ENCODE data around the gene IL13.
"Not testable (repeated sequence)": the region's sequence is repeated elsewhere in the genome, so short reads cannot be mapped to it uniquely, and the experiment has no call there.

The IL13 gene

GRCh38 chr5:132657676-132658380 is at the start of gene IL13:
IL13 (plus strand) TSS chr5:132658173; CDS start chr5:132658187, 14 bp downstream.
- no peak for DNase-seq

GRCh38 chr5:132611965-132612364 is 46.0 kb upstream of the IL13 start:
- DNase-seq, result no peak

GRCh38 chr5:132612846-132613245 is 45.1 kb upstream of the IL13 start:
- DNase-seq, result no peak

DNA sequence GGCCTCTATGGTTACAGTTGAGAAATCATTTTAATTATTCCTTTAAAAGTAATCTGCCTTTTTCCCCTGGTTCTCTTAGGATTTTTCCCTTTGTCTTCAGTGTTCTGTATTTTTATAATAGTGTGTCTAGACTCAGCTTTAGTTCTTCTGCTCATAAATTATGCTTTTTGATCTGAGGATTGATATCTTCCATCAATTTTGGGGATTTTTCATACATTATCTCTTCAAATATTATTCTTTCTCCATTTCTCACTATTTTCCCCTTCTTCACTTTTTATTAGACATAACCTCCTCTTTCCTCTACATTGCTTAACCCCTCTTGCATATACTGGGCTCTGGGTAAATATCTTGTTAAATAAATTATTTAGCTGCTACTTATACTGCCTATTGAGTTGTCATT is 36.3 kb upstream of the IL13 start:
- no peak for DNase-seq

- DNase-seq, result no peak
These were observed 35.4 kb upstream of the IL13 start for GRCh38 chr5:132622608-132623007.

DNA sequence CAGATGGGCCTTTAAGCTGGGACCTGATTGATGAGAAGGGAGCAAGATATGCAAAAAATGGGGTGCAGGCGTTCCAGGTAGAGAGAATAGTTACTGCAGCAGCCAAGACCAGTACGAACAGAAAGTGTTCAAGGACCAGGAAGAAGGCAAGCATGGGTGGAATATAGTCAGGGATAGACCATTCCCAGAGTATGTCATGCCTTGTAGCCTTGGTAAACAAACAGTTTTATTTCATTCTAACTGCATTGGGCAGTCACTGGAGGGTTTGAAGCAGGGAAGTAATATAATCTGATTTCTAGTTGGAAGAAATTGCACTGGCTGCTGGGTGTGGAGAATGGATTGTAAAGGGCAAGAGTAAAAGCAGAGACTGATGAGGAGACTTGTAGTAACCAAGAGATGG is 30.5 kb upstream of the IL13 start:
- DNase-seq, result no peak

DNA sequence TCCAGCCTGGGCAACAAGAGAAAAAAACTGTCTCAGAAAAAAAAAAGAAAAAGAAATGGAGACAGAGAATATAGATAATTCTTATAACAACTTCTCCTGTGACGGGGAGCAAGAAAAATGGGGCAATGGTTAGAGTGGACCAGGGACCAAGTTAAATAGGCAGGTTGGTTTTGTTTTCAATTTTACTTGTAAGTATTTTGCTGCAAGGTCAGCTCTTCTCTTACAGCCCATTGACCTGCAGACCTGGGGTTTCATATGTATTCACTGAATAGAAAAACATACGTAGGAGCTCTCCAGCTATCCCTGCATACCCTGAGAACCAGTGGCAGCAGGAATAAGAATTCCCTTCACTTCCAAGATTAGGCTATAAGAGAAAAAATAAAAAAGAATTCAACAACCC is 29.2 kb upstream of the IL13 start:
- DNase-seq, result no peak

- no peak for DNase-seq
These were observed 28.6 kb upstream of the IL13 start for GRCh38 chr5:132629230-132629944.

DNA sequence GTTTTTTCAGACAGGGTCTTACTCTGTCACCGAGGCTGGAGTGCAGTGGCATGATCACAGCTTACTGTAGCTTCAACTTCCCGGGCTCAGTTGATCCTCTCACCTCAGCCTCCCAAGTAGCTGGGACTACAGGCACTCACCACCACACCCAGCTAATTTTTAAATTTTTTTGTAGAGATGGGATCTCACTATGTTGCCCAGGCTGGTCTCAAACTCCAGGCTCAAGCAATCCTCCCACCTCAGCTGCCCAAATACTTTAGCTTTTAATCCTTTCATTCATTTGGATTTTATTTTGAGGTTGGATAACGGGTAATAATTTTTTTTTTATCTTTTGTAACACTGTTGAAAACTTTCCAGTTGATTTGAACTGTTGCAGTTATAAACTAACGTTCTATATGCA is 24.4 kb upstream of the IL13 start:
- DNase-seq, result not testable (repeated sequence)

GRCh38 chr5:132635873-132636272 is 22.1 kb upstream of the IL13 start:
- DNase-seq, result no peak

- no peak for DNase-seq
These were observed 20.7 kb upstream of the IL13 start for GRCh38 chr5:132637241-132637640.

DNA sequence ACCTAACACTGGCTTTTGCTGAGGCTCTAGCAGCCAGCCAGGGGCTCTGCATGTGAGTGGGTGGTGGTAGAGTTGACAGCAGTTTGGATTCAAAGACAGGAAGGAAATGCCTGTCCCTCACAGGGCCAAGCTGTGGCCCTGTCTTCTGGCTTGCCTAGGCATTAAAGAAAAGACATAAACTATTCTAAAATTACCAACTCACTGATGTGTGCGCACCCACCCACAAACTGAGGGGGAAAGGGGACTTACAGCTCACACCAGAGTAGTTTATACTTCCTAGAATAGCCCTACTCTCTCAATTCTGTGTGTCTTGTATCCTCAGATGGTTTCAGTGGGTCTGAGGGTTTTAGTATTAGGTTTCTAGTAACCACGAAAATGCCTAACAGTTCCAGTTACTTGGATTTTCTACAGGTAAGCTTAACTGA is 18.3 kb upstream of the IL13 start:
- DNase-seq, result no peak

- DNase-seq, result no peak
These were observed 17.4 kb upstream of the IL13 start for GRCh38 chr5:132640613-132641012.

- no peak for DNase-seq
These were observed 16.7 kb upstream of the IL13 start for GRCh38 chr5:132641241-132641723.

DNA sequence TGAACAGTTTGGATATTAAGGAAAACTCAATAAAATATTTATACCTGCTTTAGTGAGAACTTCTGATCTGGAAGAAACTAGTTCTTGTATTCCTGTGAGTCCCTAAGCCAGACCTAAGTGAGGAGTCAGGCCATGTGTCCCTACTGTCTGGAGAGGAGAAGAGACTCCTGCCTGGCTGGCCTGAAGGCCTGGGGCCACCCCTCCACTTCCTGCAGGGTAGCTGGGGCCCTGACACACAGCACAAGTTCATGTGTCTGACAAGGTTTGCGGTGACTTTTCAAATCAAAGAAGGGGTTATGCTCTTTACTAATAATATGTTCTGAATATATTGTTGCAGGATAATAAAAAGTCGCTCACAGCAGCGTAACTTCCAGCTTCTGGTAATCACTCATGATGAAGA is 16.1 kb upstream of the IL13 start:
- no peak for DNase-seq

- DNase-seq, result no peak
These were observed 13.8 kb upstream of the IL13 start for GRCh38 chr5:132644177-132644576.

DNA sequence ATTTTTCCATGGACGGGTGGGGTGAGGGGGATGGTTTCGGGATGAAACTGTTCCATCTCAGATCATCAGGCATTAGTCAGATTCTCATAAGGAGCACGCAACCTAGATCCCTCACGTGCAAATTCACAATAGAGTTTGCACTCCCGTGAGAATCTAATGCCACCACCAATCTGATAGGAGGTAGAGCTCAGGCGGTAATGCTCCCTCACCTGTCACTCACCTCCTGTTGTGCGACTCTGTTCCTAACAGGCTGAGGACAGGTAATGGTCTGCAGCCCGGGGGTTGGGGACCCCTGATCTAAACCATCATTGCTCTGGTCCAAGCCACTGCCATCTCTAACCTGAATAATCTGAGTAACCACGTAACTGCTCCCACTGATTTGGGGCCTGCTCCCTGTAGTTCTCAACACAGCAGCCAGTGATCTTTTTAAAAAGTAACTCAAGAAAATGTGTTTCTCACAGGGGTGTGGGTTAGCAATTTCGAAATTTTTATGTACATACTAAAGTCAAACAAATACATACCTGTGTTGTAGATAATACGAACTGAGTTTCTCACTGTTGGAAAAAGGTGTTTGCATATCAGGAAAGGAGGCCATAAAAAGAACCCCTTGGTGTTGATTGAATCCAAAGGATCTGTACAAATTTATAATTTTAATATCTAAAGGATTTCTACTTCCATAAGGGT is 11.2 kb upstream of the IL13 start:
- no peak for DNase-seq

GRCh38 chr5:132647473-132647872 is 10.5 kb upstream of the IL13 start:
- no peak for DNase-seq

- no peak for DNase-seq
These were observed 9.6 kb upstream of the IL13 start for GRCh38 chr5:132648355-132648754.

DNA sequence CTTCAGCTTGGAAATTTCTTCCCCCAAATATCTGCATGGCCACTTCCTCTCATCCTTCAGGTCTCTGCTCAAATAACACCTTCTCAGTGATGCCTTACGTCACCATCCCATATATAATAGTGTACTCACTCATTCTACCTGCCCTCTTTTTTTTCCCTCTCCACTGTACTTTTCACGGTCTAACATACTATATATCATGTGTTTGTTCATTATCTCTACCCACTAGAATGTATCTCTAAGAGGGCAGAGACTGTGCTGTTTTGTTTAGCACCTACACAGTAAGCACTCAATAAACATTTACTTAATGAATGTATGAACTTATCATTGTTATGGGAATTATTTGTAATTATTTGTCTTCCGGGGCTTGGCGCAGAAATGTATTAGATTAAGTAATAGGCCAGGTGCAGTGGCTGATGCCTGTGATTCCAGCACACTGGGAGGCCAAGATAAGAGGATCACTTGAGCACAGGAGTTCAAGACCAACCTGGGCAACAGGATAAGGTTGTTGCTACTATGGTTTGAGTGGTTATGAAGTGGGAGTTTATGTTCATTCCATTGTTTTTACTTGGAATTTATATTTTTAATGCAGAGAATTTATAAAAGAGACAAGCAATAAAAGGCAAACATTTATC is 6.0 kb upstream of the IL13 start:
- no peak for DNase-seq

- DNase-seq, result no peak
These were observed 4.3 kb upstream of the IL13 start for GRCh38 chr5:132653716-132654115.

GRCh38 chr5:132655821-132656773 is 1.9 kb upstream of the IL13 start:
- DNase-seq, result no peak

Data from activated CD4-positive, CD25-positive, alpha-beta regulatory T cell (primary cell).